Subcutaneous adipose tissue (tissue), 4 donors: ENCODE data around the gene PRKAG2. TPM values are rescaled to one million over a fixed set of nuclear protein-coding genes. Genes with fewer than 3 reads are reported as not detected.

ENCODE experiments used
- CTCF ChIP-seq: fragments of 450-650 bp; IDR thresholded peaks from one replicate; pipeline ENCODE4 v1.5.1; 2016; ENCODE audit warnings: low read depth, mild to moderate bottlenecking, control low read depth, antibody characterized with exemption, moderate library complexity
- total RNA-seq, 4 donors: library from RNA; depleted of rRNA; stranded (reverse); fragments of >200 nt; gene quantifications; one replicate each; pipeline ENCODE4 v1.1.0, GENCODE V29; 2016

PRKAG2 gene
- total RNA-seq, 4 donors from 2014 or later: 47.1 to 77.6 (median 67.6) TPM

- no peak for TF ChIP-seq CTCF
These were observed 25.7 kb downstream of the PRKAG2 start for GRCh38 chr7:151851145-151851751.

DNA sequence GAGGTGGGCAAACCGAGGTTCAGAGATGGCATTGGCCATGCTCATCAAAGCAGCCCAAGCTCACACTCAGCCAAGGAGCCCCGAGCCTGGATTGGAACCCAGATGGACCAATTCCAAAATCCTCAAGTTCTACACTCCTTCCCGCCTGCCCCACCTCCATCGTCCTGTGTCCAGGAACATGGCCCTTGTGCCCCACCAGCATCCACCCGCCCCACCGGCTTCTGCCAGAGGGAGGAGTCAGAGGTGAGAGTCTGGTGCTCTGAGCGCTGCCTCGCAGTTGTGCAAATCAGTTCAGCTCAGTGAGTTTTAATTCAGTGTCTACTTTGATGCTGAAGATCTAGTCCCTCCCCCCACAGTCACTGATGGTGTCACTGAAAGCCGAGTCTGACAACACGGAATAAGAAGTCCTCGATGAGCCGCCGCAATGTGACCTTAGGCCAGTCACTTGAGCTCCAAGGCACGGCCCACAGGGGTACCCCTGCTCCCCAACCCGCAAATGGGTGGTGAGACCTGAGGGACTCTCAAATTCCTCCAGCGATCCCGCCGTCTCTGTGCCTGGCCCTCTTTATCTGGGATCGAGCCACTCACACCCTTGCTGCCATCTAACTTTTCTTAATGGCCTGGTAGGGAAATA is 26.3 kb downstream of the PRKAG2 start:
- TF ChIP-seq CTCF: no peak

DNA sequence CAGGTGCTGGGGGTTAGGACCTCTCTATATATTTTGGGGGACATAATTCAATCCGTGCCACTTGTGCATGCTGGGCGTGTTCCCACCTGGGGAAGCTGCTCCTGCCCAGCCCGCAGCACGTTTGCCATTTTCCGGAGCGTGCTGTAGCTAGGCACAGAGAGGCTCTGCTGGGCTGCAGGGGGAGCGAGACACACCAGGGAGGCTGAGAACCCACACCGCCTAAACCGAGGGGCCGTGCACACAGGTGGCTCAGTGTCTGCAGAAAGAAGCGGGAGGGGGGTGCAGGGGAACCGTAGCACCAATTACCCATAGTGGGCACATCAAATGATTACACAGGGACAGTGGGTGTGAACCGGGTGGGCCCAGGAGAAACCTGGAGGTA is 27.0 kb downstream of the PRKAG2 start:
- no peak for TF ChIP-seq CTCF

GRCh38 chr7:151849008-151849878 is 27.7 kb downstream of the PRKAG2 start:
- TF ChIP-seq CTCF: no peak

GRCh38 chr7:151847681-151848081 is 29.2 kb downstream of the PRKAG2 start:
- no peak for TF ChIP-seq CTCF

DNA sequence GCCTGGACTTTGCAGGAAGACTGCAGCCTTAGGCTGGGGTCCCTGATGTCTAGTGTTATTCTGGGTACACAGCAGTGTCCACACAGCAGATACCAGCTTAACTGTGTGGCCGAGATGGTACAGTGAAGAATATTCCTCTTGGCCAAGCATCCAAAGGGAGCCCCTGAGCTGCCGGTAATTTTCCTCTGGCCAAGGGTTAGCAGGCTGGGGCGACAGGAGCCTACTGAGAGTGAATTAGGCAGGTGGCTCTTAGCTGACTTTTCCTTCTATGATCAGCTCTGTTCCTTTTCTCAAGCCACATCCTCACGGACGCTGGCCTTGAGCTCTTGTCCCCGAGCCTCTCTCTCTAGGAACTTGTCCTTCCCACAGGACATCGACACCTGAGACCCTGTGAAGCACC is 29.8 kb downstream of the PRKAG2 start:
- no peak for TF ChIP-seq CTCF
